Activated B cell treated with CpG ODN at 0.5 μM for 24 hours (primary cell): ENCODE results near the gene DLX2. TPM values are rescaled to one million over a fixed set of nuclear protein-coding genes. Genes with fewer than 3 reads are reported as not detected.
"Not testable (repeated sequence)": the region's sequence is repeated elsewhere in the genome, so short reads cannot be mapped to it uniquely, and the experiment has no call there.

Source experiments
- ATAC-seq: fragments of 200-7000 bp; cut with Tn5 transposase; one replicate; pipeline ENCODE4 v1.10.0; 2021; ENCODE audit warnings: low read depth, mild to moderate bottlenecking, moderate library complexity
- CTCF ChIA-PET: fragments of 350-600 bp; sonication (Branson Sonifier 250); formaldehyde crosslinking; loops from one replicate; lab custom pipeline; 2021; ENCODE audit warnings: antibody characterized with exemption; lab: Charles Lee
- POLR2A ChIA-PET: fragments of 350-600 bp; sonication (Branson Sonifier 250); formaldehyde crosslinking; loops from one replicate; lab custom pipeline; 2021; ENCODE audit warnings: antibody characterized with exemption; lab: Charles Lee
- DNase-seq: peaks from one replicate; pipeline ENCODE4 v3.0.0; 2022
- H3K27ac Mint-ChIP-seq: one replicate; pipeline ENCODE4 v1.8.0; 2020; ENCODE audit warnings: mixed read lengths
- H3K27me3 Mint-ChIP-seq: one replicate; pipeline ENCODE4 v1.8.0; 2021; ENCODE audit warnings: mixed read lengths
- H3K36me3 Mint-ChIP-seq: one replicate; pipeline ENCODE4 v1.8.0; 2021; ENCODE audit warnings: low read depth, mixed read lengths
- H3K4me1 Mint-ChIP-seq: one replicate; pipeline ENCODE4 v1.8.0; 2021; ENCODE audit warnings: mixed read lengths
- H3K4me3 Mint-ChIP-seq: one replicate; pipeline ENCODE4 v1.8.0; 2020; ENCODE audit warnings: mild to moderate bottlenecking, mixed read lengths
- H3K9me3 Mint-ChIP-seq: one replicate; pipeline ENCODE4 v1.8.0; 2020; ENCODE audit warnings: mixed read lengths
- CTCF ChIP-seq: fragments of 200-600 bp; IDR thresholded peaks from one replicate; pipeline ENCODE4 v1.8.0; 2022; ENCODE audit warnings: antibody characterized with exemption, mild to moderate bottlenecking
- intact Hi-C: fragments of 100-400 bp; cut with micrococcal nuclease; formaldehyde crosslinking; loops from one replicate; pipeline ENCODE4 v1.15.1; 2024
- total RNA-seq: library from RNA; stranded (reverse); gene quantifications from 2 replicates; pipeline ENCODE4 v1.2.3, GENCODE V29; 2022

DLX2 gene
- total RNA-seq, 1 donor from 2014 or later = 0.16 TPM

- DNase-seq (no peak), ATAC-seq (no peak)
- no peak overlapping the region for H3K27ac Mint-ChIP-seq
- H3K4me1 Mint-ChIP-seq = no peaks in the 10 kb centered on the region
- intact Hi-C loops = loop anchor here (5.0 kb wide), 1 partner anchor 33 kb away; no protein-coding TSS in a partner anchor
- CTCF ChIA-PET = no interaction called here
- TF ChIP-seq CTCF = no peak
- POLR2A ChIA-PET = no interaction called here
- H3K27me3 Mint-ChIP-seq = peaks cover 7% of the 10 kb centered on the region
- H3K36me3 Mint-ChIP-seq = peaks cover 2% of the 10 kb centered on the region
- H3K9me3 Mint-ChIP-seq = no peaks in the 10 kb centered on the region
- no peak overlapping the region for H3K4me3 Mint-ChIP-seq
Observed at GRCh38 chr2:172074254-172074653, 28.4 kb downstream of the DLX2 start.

- H3K36me3 Mint-ChIP-seq = peaks cover 4% of the 10 kb centered on the region
- intact Hi-C loops = loop anchor here (5.0 kb wide), 1 partner anchor 34 kb away; no protein-coding TSS in a partner anchor
- ATAC-seq (no peak), DNase-seq (no peak)
- H3K27me3 Mint-ChIP-seq = peaks cover 3% of the 10 kb centered on the region
- no peak overlapping the region for H3K27ac Mint-ChIP-seq
- no peak for TF ChIP-seq CTCF
- CTCF ChIA-PET = no interaction called here
- H3K9me3 Mint-ChIP-seq = no peaks in the 10 kb centered on the region
- no peaks in the 10 kb centered on the region for H3K4me1 Mint-ChIP-seq
- POLR2A ChIA-PET = no interaction called here
- no peak overlapping the region for H3K4me3 Mint-ChIP-seq
Observed at GRCh38 chr2:172073518-172073917, 29.2 kb downstream of the DLX2 start.

GRCh38 chr2:172072706-172073105 lies 30.0 kb downstream of the DLX2 start:
- Mint-ChIP-seq H3K4me1 (no peaks in the 10 kb centered on the region), H3K9me3 (no peaks in the 10 kb centered on the region), H3K27ac (no peak overlapping the region), H3K36me3 (peaks cover 6% of the 10 kb centered on the region), H3K27me3 (peaks cover 3% of the 10 kb centered on the region), H3K4me3 (no peak overlapping the region)
- no peak for TF ChIP-seq CTCF
- intact Hi-C loops = loop anchor here (5.0 kb wide), 1 partner anchor 35 kb away; no protein-coding TSS in a partner anchor
- ChIA-PET CTCF (no interaction called here), POLR2A (no interaction called here)
- no peak for ATAC-seq
- DNase-seq = no peak

- POLR2A ChIA-PET = interaction anchor here (0.5 kb wide), 1 partner anchor 12 kb away, joined by 7 read pairs; no protein-coding TSS in a partner anchor
- no peak overlapping the region for H3K4me3 Mint-ChIP-seq
- intact Hi-C loops = loop anchor here (5.0 kb wide), 1 partner anchor 35 kb away; no protein-coding TSS in a partner anchor
Observed at GRCh38 chr2:172072303-172072702, 30.4 kb downstream of the DLX2 start.

GRCh38 chr2:172070936-172071335 lies 31.8 kb downstream of the DLX2 start:
- Mint-ChIP-seq H3K27me3 (no peaks in the 10 kb centered on the region), H3K4me3 (no peak overlapping the region), H3K36me3 (peaks cover 13% of the 10 kb centered on the region), H3K4me1 (no peaks in the 10 kb centered on the region), H3K9me3 (no peaks in the 10 kb centered on the region), H3K27ac (no peak overlapping the region)
- ChIA-PET POLR2A (no interaction called here), CTCF (no interaction called here)
- DNase-seq (no peak), ATAC-seq (no peak)
- intact Hi-C loops = loop anchor here (5.0 kb wide), 1 partner anchor 36 kb away; no protein-coding TSS in a partner anchor
- no peak for TF ChIP-seq CTCF

More at GRCh38 chr2:172072303-172072702, 30.4 kb downstream of the DLX2 start:
- H3K36me3 Mint-ChIP-seq = peaks cover 6% of the 10 kb centered on the region
- ATAC-seq (no peak), DNase-seq (no peak)
- CTCF ChIA-PET = no interaction called here
- no peak overlapping the region for H3K27ac Mint-ChIP-seq
- H3K9me3 Mint-ChIP-seq = no peaks in the 10 kb centered on the region
- H3K27me3 Mint-ChIP-seq = peaks cover 3% of the 10 kb centered on the region
- TF ChIP-seq CTCF = no peak
- no peaks in the 10 kb centered on the region for H3K4me1 Mint-ChIP-seq

GRCh38 chr2:172067905-172068304 lies 34.8 kb downstream of the DLX2 start:
- POLR2A ChIA-PET, H3K27ac Mint-ChIP-seq, H3K9me3 Mint-ChIP-seq, H3K4me1 Mint-ChIP-seq, DNase-seq, CTCF ChIA-PET, ATAC-seq, intact Hi-C loops, H3K4me3 Mint-ChIP-seq, H3K27me3 Mint-ChIP-seq: not testable (repeated sequence)
- H3K36me3 Mint-ChIP-seq = peaks cover 24% of the 10 kb centered on the region
